ENCODE measurements around the gene ACTN1.

The ACTN1 gene

DNA sequence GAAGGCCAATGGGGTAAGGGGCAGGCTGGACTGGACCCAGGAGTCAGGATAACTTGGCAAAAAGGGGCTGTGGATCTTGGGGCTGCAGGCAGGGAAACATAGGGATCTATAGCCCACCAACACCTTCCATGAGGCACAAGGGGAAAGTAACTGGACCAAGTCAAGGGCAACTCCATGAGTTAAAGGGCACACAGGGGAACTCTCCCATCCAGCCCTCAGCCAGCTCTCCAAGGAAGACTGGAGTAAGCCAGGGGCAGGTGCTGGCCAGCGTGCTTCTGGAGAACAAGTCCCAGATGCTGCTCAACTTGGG lies 154.9 kb downstream of the ACTN1 start:
- DNase-seq (ENCODE audit: low read depth) = no peak

Data from activated T-cell treated with anti-CD3 and anti-CD28 coated beads for 1 hour (primary cell).